Transverse colon (tissue), 4 donors: ENCODE data around the gene TPM4. TPM values are rescaled to one million over a fixed set of nuclear protein-coding genes. Genes with fewer than 3 reads are reported as not detected.

Experiments used
- DNase-seq: peaks from one replicate; pipeline ENCODE4 v3.0.0-alpha.2; 2019
- H3K27ac ChIP-seq, 4 donors: fragments of 200-600 bp; sonication (generic); 2 replicates each; pipeline ENCODE4 v1.5.1; 2016 to 2018; ENCODE audit warnings: inconsistent platforms in 4 of 4
- H3K27me3 ChIP-seq: fragments of 200-600 bp; sonication (generic); 2 replicates; pipeline ENCODE4 v1.5.1; 2017; ENCODE audit warnings: inconsistent platforms
- H3K36me3 ChIP-seq, 4 donors: fragments of 200-600 bp; sonication (generic); 2 replicates each; pipeline ENCODE4 v1.5.1; 2017 to 2019; ENCODE audit warnings: inconsistent platforms in 4 of 4
- H3K4me1 ChIP-seq, 4 donors: fragments of 200-600 bp; sonication (generic); 2 replicates each; pipeline ENCODE4 v1.5.1; 2017 to 2020; ENCODE audit warnings: inconsistent platforms in 4 of 4
- H3K4me3 ChIP-seq, 4 donors: fragments of 200-600 bp; sonication (generic); 1 replicate in 1 of 4; 2 replicates in 3 of 4; pipeline versions ENCODE4 v1.5.1 to v1.6.1; 2017 to 2019; ENCODE audit warnings: inconsistent platforms in 4 of 4
- H3K9me3 ChIP-seq, 2 donors: fragments of 200-600 bp; sonication (generic); 2 replicates each; pipeline ENCODE4 v1.5.1; 2017 to 2019; ENCODE audit warnings: inconsistent platforms in 2 of 2
- CTCF ChIP-seq, 5 experiments: fragments of 200-600 bp in 3 of 5; fragments of 450-650 bp in 2 of 5; sonication (generic) in 3 of 5; IDR thresholded peaks; 1 replicate in 2 of 5; 2 replicates in 3 of 5; pipeline ENCODE4 v1.5.1; 2016 to 2017; ENCODE audit warnings: antibody characterized with exemption in 5 of 5, inconsistent platforms in 3 of 5, mild to moderate bottlenecking in 2 of 5, moderate library complexity in 1 of 5
- EP300 ChIP-seq: sonication (generic); formaldehyde crosslinking; IDR thresholded peaks from one replicate; pipeline ENCODE4 v1.6.1; 2017; ENCODE audit warnings: antibody characterized with exemption, low read depth
- POLR2A ChIP-seq: fragments of 450-650 bp; IDR thresholded peaks from one replicate; pipeline ENCODE4 v1.6.1; 2016; ENCODE audit warnings: antibody characterized with exemption, mild to moderate bottlenecking, moderate library complexity
- POLR2AphosphoS5 ChIP-seq, 3 donors: sonication (generic); formaldehyde crosslinking; IDR thresholded peaks; one replicate each; pipeline ENCODE4 v1.6.1; 2016; ENCODE audit warnings: antibody characterized with exemption in 3 of 3
- WGBS, 2 donors: methylation state at CpG; one replicate each; pipeline ENCODE4 v1.1.5; 2018; ENCODE audit warnings: low coverage in 1 of 2; 5-methylcytosine and 5-hydroxymethylcytosine counted together
- in situ Hi-C, 4 donors: fragments of 200-750 bp; cut with MboI; loops; one replicate each; pipeline versions ENCODE4 v1.15.0 to v1.15.1; 2017; ENCODE audit warnings: low sequenced_read_pairs in 3 of 4, low pct_ligation_motif_present in 1 of 4, low pct_unique_long_range_greater_than_20kb in 1 of 4
- intact Hi-C: fragments of 100-400 bp; cut with DNase I; formaldehyde crosslinking; loops from one replicate; pipeline ENCODE4 v1.15.1; 2023; ENCODE audit warnings: low total_unique reads
- total RNA-seq, 4 donors: library from RNA; depleted of rRNA; stranded (reverse); fragments of >200 nt; gene quantifications; one replicate each; pipeline ENCODE4 v1.1.0, GENCODE V29; 2016

The TPM4 gene
- total RNA-seq, 4 donors from 2014 or later = 228 to 491 (median 288) TPM

- Histone ChIP-seq H3K27me3 (no peaks in the 10 kb centered on the region), H3K27ac (peak overlapping the region; percentile 99 to 100 (median 100)), H3K9me3 (no peaks in the 10 kb centered on the region), H3K4me3 (no peak overlapping the region), H3K36me3 (no peaks in the 10 kb centered on the region), H3K4me1 (peaks cover 22 to 60% (median 41%) of the 10 kb centered on the region in 4 donors)
- TF ChIP-seq CTCF (IDR thresholded peaks at IDR 0.05) (no peak), POLR2A (no peak), POLR2AphosphoS5 (IDR thresholded peaks at IDR 0.05) (peak in 1 of 3 donors; percentile 15), EP300 (no peak)
- intact Hi-C loops (loop anchor here (5.0 kb wide), 1 partner anchor 254 kb away; no protein-coding TSS in a partner anchor), in situ Hi-C loops (no loop called here)
- DNase-seq = peak; percentile 12
- WGBS, 2 donors = 93 to 100% methylated on average over 3 to 7 of the region's 7 CpGs
Observed at GRCh38 chr19:16073481-16073880, 2.8 kb upstream of the TPM4 start.

- in situ Hi-C loops (no loop called here), intact Hi-C loops (loop anchor here (5.0 kb wide), 1 partner anchor 253 kb away; no protein-coding TSS in a partner anchor)
- Histone ChIP-seq H3K9me3 (no peaks in the 10 kb centered on the region), H3K36me3 (no peaks in the 10 kb centered on the region), H3K4me1 (peaks cover 22 to 64% (median 43%) of the 10 kb centered on the region in 4 donors), H3K4me3 (no peak overlapping the region), H3K27ac (peak overlapping the region; percentile 99 to 100 (median 100)), H3K27me3 (no peaks in the 10 kb centered on the region)
- 48 to 75% methylated on average over 3 of the region's 3 CpGs for WGBS, 2 donors
- TF ChIP-seq EP300 (peak; percentile 19), POLR2AphosphoS5 (IDR thresholded peaks at IDR 0.05) (peak in 1 of 3 donors; percentile 60), CTCF (IDR thresholded peaks at IDR 0.05) (no peak), POLR2A (no peak)
- DNase-seq = no peak
Observed at GRCh38 chr19:16073988-16074387, 2.3 kb upstream of the TPM4 start.

GRCh38 chr19:16074488-16075365 lies 1.6 kb upstream of the TPM4 start:
- no peaks in the 10 kb centered on the region for H3K9me3 ChIP-seq
- H3K36me3 ChIP-seq = no peaks in the 10 kb centered on the region
- WGBS, 2 donors = 91 to 95% methylated on average over 4 to 10 of the region's 10 CpGs
- H3K27ac ChIP-seq = peak overlapping the region; percentile 99 to 100 (median 100)
- intact Hi-C loops = loop anchor here (5.0 kb wide), 2 partner anchors 213 to 253 kb away; no protein-coding TSS in a partner anchor
- peaks cover 23 to 69% (median 50%) of the 10 kb centered on the region in 4 donors for H3K4me1 ChIP-seq
- H3K27me3 ChIP-seq = no peaks in the 10 kb centered on the region
- in situ Hi-C loops = no loop called here
- DNase-seq = peak; percentile 8
- TF ChIP-seq EP300 (no peak), CTCF (IDR thresholded peaks at IDR 0.05) (no peak), POLR2A (no peak), POLR2AphosphoS5 (IDR thresholded peaks at IDR 0.05) (no peak)
- H3K4me3 ChIP-seq = no peak overlapping the region

GRCh38 chr19:16075430-16076153 lies 703 bp upstream of the TPM4 start:
- 30 to 76% methylated on average over 5 to 21 of the region's 21 CpGs for WGBS, 2 donors
- DNase-seq = peak; percentile 33
- Histone ChIP-seq H3K4me1 (peaks cover 25 to 70% (median 51%) of the 10 kb centered on the region in 4 donors), H3K27ac (peak overlapping the region; percentile 99 to 100 (median 100)), H3K4me3 (peak overlapping the region; percentile 37 to 100 (median 84)), H3K27me3 (no peaks in the 10 kb centered on the region), H3K36me3 (no peaks in the 10 kb centered on the region), H3K9me3 (no peaks in the 10 kb centered on the region)
- in situ Hi-C loops (no loop called here), intact Hi-C loops (loop anchor here (5.0 kb wide), 1 partner anchor 212 kb away; no protein-coding TSS in a partner anchor)
- TF ChIP-seq POLR2AphosphoS5 (IDR thresholded peaks at IDR 0.05) = peak in 1 of 3 donors; percentile 39
- TF ChIP-seq POLR2A = no peak
